Measurements from ENCODE around the gene SYNGR4.

- TF ChIP-seq, protein P1, sequence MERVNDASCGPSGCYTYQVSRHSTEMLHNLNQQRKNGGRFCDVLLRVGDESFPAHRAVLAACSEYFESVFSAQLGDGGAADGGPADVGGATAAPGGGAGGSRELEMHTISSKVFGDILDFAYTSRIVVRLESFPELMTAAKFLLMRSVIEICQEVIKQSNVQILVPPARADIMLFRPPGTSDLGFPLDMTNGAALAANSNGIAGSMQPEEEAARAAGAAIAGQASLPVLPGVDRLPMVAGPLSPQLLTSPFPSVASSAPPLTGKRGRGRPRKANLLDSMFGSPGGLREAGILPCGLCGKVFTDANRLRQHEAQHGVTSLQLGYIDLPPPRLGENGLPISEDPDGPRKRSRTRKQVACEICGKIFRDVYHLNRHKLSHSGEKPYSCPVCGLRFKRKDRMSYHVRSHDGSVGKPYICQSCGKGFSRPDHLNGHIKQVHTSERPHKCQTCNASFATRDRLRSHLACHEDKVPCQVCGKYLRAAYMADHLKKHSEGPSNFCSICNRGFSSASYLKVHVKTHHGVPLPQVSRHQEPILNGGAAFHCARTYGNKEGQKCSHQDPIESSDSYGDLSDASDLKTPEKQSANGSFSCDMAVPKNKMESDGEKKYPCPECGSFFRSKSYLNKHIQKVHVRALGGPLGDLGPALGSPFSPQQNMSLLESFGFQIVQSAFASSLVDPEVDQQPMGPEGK (CRISPR knock-in tag; IDR thresholded peaks at IDR 0.05; ENCODE audit: borderline replicate concordance) = no peak
- TF ChIP-seq ARNTL (CRISPR knock-in tag; IDR thresholded peaks at IDR 0.05; ENCODE audit: borderline replicate concordance, low read depth) (no peak), TCF4 (CRISPR knock-in tag; IDR thresholded peaks at IDR 0.05; ENCODE audit: borderline replicate concordance) (no peak), PPARA (CRISPR knock-in tag; IDR thresholded peaks at IDR 0.05; ENCODE audit: borderline replicate concordance) (no peak), GLIS3 (CRISPR knock-in tag; IDR thresholded peaks at IDR 0.05) (no peak), CREB5 (CRISPR knock-in tag; IDR thresholded peaks at IDR 0.05; ENCODE audit: low read depth) (no peak), ZFP3 (CRISPR knock-in tag; IDR thresholded peaks at IDR 0.05) (no peak), ZNF565 (CRISPR knock-in tag; conservative IDR thresholded peaks at IDR 0.05; ENCODE audit: low read depth) (no peak), ZNF8 (CRISPR knock-in tag; IDR thresholded peaks at IDR 0.05) (no peak)
- TF ChIP-seq, protein P2, sequence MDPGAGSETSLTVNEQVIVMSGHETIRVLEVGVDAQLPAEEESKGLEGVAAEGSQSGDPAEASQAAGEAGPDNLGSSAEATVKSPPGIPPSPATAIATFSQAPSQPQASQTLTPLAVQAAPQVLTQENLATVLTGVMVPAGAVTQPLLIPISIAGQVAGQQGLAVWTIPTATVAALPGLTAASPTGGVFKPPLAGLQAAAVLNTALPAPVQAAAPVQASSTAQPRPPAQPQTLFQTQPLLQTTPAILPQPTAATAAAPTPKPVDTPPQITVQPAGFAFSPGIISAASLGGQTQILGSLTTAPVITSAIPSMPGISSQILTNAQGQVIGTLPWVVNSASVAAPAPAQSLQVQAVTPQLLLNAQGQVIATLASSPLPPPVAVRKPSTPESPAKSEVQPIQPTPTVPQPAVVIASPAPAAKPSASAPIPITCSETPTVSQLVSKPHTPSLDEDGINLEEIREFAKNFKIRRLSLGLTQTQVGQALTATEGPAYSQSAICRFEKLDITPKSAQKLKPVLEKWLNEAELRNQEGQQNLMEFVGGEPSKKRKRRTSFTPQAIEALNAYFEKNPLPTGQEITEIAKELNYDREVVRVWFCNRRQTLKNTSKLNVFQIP (CRISPR knock-in tag; IDR thresholded peaks at IDR 0.05; ENCODE audit: borderline replicate concordance, low read depth) = no peak
These were observed 4.8 kb downstream of the SYNGR4 start for GRCh38 chr19:48368936-48369335.

Measured in SK-N-SH treated with all-trans-retinoic acid at 6 μM for 48 hours (cell line).